Measurements from ENCODE around the gene USP32. TPM values are rescaled to one million over a fixed set of nuclear protein-coding genes. Genes with fewer than 3 reads are reported as not detected.

The USP32 gene
- total RNA-seq, 2 donors from 2014 or later: 54.1 to 74.3 TPM

- H3K9ac ChIP-seq (ENCODE audit: extremely low read depth, low read length, poor library complexity, severe bottlenecking): no peak overlapping the region
- WGBS, 2 experiments (ENCODE audit: insufficient coverage in 1 of 2, insufficient read length in 1 of 2): no CpG with 5 or more reads among the region's 1 CpG
- H3K4me3 ChIP-seq (ENCODE audit: low read length): no peak overlapping the region
- peaks cover 31% of the 10 kb centered on the region for H3K36me3 Mint-ChIP-seq (ENCODE audit: low read depth)
- peaks cover 25% of the 10 kb centered on the region for H3K36me3 ChIP-seq (ENCODE audit: control insufficient read depth, insufficient read depth, low read length)
- no peaks in the 10 kb centered on the region for H3K9me3 Mint-ChIP-seq
- H3K4me3 Mint-ChIP-seq: no peak overlapping the region
- TF ChIP-seq CTCF (conservative IDR thresholded peaks at IDR 0.05): no peak
- H3K27ac Mint-ChIP-seq: no peak overlapping the region
- H3K27ac ChIP-seq (ENCODE audit: low read depth, low read length): no peak overlapping the region
- no peaks in the 10 kb centered on the region for H3K4me1 Mint-ChIP-seq
- no peak for DNase-seq
- H3K4me1 ChIP-seq (ENCODE audit: control insufficient read depth, insufficient read depth, low read length): no peaks in the 10 kb centered on the region
- no peaks in the 10 kb centered on the region for H3K9me3 ChIP-seq (ENCODE audit: control insufficient read depth, low read length)
- H3K27me3 ChIP-seq (ENCODE audit: control insufficient read depth, insufficient read depth, low read length, poor library complexity, severe bottlenecking): no peaks in the 10 kb centered on the region
- H3K27me3 Mint-ChIP-seq (ENCODE audit: insufficient read depth): no peaks in the 10 kb centered on the region
These were observed 131.4 kb downstream of the USP32 start for GRCh38 chr17:60260540-60260939.

DNA sequence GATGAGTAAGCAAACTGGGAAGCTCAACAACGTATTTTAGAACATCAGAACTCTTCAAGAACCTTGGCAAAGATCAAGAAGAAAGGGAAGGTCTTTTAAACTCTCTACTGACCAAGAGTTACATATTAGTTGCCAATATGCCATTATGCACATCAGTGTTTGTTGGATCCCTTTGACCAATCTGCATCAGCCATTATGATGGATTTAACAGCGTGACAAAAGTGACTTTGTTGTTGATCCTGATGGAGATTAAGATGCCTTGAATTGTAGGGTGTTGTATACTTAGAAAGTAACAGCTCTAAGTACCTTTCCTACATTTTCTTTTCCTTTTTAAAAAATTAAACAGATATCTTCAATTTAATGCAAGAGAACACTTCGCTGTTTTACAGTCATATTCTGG, 133.6 kb downstream of the USP32 start:
- no peak for DNase-seq
- no peaks in the 10 kb centered on the region for H3K9me3 Mint-ChIP-seq

GRCh38 chr17:60256174-60256573, 135.8 kb downstream of the USP32 start:
- no peak for TF ChIP-seq CTCF (conservative IDR thresholded peaks at IDR 0.05)
- H3K36me3 Mint-ChIP-seq (ENCODE audit: low read depth): peaks cover 32% of the 10 kb centered on the region
- Histone ChIP-seq H3K4me1 (ENCODE audit: control insufficient read depth, insufficient read depth, low read length) (no peaks in the 10 kb centered on the region), H3K27ac (ENCODE audit: low read depth, low read length) (no peak overlapping the region), H3K36me3 (ENCODE audit: control insufficient read depth, insufficient read depth, low read length) (peaks cover 39% of the 10 kb centered on the region), H3K4me3 (ENCODE audit: low read length) (no peak overlapping the region), H3K9ac (ENCODE audit: extremely low read depth, low read length, poor library complexity, severe bottlenecking) (no peak overlapping the region), H3K9me3 (ENCODE audit: control insufficient read depth, low read length) (no peaks in the 10 kb centered on the region), H3K27me3 (ENCODE audit: control insufficient read depth, insufficient read depth, low read length, poor library complexity, severe bottlenecking) (no peaks in the 10 kb centered on the region)
- no peaks in the 10 kb centered on the region for H3K9me3 Mint-ChIP-seq
- no peaks in the 10 kb centered on the region for H3K4me1 Mint-ChIP-seq
- no peak overlapping the region for H3K27ac Mint-ChIP-seq
- H3K4me3 Mint-ChIP-seq: no peak overlapping the region
- no peak for DNase-seq
- H3K27me3 Mint-ChIP-seq (ENCODE audit: insufficient read depth): no peaks in the 10 kb centered on the region

More for the DNA sequence above, 133.6 kb downstream of the USP32 start:
- 92 to 100% methylated on average over 1 to 3 of the region's 3 CpGs for WGBS, 2 experiments (ENCODE audit: insufficient coverage in 1 of 2, insufficient read length in 1 of 2)
- Mint-ChIP-seq H3K4me3 (no peak overlapping the region), H3K4me1 (no peaks in the 10 kb centered on the region), H3K36me3 (ENCODE audit: low read depth) (peaks cover 29% of the 10 kb centered on the region), H3K27me3 (ENCODE audit: insufficient read depth) (no peaks in the 10 kb centered on the region), H3K27ac (no peak overlapping the region)
- H3K9me3 ChIP-seq (ENCODE audit: control insufficient read depth, low read length): no peaks in the 10 kb centered on the region
- no peak overlapping the region for H3K9ac ChIP-seq (ENCODE audit: extremely low read depth, low read length, poor library complexity, severe bottlenecking)
- H3K27ac ChIP-seq (ENCODE audit: low read depth, low read length): no peak overlapping the region
- no peaks in the 10 kb centered on the region for H3K4me1 ChIP-seq (ENCODE audit: control insufficient read depth, insufficient read depth, low read length)
- no peak overlapping the region for H3K4me3 ChIP-seq (ENCODE audit: low read length)
- H3K27me3 ChIP-seq (ENCODE audit: control insufficient read depth, insufficient read depth, low read length, poor library complexity, severe bottlenecking): no peaks in the 10 kb centered on the region
- H3K36me3 ChIP-seq (ENCODE audit: control insufficient read depth, insufficient read depth, low read length): peaks cover 26% of the 10 kb centered on the region
- no peak for TF ChIP-seq CTCF (conservative IDR thresholded peaks at IDR 0.05)

All from endodermal cell (in vitro differentiated cells).